Inflammatory macrophage treated with lipopolysaccharide for 4 hours (primary cell): ENCODE results near the gene PROX1.

Experiments used
- DNase-seq: peaks from one replicate; pipeline ENCODE4 v3.0.0-alpha.2; 2020

PROX1 gene

DNA sequence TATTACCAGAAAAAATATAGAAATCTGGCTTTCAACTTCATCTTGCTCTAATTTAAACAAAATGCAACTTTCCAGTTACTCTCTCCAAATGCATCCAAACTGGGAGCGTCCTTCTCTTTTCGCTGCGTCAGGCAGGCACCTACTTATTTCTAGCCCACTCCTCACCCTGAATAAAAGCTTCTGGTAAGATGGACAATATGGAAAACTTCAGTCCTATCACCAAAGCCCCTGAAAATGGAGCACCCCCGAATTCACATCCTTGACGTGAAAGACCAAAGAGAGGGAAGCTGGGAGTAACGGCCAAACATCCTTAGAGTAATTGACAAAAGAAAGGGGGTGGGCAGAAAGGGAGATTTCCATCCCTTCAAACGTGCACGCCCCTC, 5.5 kb upstream of the PROX1 start:
- DNase-seq, result no peak

DNA sequence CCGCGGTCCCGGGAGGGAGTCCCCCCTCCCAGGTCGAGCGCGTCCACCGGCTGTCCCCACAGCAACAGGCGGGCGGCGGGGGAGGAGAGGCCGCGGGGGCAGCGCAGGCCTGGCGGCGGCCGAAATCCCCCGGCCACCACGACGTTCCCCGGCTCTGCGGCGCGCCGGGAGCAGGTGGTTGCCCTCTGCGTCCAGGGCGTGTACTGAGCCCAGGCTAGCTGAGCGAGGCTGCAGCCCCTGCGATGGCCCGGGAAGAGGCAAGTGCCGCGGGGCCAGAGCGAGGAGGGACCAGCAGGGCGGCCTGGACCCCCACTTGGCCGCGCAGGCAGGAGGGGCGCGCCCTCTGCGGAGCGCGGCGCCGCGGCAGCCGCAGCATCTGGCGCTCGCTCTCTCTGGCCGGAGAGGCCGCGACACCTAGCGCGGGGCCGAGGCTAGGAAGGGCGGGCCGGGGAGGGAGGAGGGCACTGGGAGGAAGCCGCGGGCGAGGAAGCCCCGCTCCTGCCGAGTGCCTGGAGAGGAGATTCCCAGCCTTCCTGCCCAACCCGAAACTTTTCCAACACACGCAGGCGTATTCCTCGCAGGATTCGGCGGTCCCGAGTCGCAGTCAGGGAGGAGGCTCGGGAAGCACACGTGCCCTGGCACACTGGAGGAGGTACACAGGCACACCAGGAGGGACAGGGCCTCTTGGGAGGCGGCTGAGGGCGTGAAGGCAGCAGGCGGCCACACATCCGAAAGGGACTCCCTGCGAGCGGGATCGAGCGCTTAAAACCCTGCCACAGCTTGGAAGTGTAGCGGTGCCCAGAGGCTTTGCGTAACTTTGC, 4.9 kb upstream of the PROX1 start:
- DNase-seq, result no peak

DNA sequence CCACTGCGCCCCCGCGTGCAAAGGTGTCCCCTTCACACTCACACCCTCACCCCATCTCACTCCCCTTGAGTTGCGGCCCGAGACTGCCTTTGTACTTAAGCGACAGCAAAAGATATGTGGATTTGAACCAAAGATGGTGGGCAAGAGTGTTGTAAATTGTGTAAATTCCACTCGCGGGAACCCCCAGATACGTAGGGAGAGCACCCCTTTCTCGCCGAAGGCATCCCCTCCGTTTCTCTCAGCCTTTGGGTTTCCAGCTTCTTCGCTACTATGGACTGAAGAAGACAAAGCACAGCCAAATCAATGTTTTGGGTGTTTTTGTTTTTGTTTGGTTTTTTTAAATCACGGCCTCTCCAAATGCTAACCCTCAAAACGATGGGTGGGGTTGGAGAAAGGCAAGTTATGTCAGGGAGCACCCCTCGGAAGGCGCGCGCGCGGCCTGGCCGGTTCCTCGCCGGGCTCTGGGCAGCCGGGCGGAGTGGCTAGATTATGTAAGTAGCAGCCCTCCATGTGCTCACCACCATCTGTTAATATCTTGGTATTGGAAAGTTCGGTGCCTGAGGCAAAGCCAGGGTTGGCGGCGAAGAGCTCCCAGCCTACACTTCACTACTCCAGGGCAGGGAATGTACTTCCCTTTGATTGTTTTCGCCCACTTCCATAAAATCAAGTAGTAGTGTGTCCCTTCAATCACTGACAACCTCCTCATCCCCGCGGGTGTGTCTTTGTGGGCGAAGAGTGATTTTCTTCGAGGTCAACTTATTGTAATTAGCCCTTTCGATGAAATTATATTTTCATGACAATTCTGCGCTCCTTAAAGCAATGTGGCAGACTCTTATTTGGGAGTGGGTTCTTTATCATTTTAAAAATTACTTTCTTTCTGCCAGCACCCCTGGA, 4.0 kb upstream of the PROX1 start:
- DNase-seq, result no peak

DNA sequence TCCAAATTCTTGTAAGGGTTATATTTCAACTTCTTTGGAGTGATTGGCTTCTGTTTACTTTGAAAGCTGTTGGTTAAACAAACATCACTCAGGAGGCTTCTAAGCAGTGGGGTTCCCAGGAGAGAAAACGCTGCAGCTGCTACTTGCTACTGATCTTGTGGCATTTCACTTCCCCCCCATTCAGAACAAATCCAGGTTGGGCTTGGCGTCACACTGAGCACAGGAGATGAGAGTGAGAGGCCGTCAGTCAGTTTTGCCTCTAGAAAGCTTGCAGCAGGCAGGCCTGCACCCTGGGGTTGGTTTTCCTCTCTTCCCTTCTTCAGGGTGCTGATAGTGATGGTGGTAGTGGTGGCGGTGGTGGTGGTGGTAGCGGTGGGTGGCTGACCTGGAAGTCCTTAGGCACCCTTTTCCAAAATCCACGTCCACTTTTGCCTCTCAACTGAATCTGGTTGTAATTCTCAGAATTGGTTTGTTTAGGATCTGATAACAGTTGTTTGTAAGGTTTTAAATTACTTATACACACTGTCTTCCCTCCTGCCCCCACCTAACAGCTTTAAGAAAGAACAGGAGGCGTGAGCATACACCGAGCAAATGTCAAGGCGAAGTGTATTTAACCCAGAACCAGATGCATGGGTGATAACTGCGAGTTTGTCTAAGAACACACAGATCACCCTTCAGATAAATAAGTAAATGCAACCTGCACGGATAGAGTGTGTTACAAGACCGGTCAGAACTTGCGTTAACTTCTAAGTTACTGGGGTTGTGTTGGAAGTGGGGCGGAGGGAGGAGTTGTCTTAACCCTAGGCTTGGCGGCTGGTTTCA, 3.2 kb upstream of the PROX1 start:
- DNase-seq, result no peak

DNA sequence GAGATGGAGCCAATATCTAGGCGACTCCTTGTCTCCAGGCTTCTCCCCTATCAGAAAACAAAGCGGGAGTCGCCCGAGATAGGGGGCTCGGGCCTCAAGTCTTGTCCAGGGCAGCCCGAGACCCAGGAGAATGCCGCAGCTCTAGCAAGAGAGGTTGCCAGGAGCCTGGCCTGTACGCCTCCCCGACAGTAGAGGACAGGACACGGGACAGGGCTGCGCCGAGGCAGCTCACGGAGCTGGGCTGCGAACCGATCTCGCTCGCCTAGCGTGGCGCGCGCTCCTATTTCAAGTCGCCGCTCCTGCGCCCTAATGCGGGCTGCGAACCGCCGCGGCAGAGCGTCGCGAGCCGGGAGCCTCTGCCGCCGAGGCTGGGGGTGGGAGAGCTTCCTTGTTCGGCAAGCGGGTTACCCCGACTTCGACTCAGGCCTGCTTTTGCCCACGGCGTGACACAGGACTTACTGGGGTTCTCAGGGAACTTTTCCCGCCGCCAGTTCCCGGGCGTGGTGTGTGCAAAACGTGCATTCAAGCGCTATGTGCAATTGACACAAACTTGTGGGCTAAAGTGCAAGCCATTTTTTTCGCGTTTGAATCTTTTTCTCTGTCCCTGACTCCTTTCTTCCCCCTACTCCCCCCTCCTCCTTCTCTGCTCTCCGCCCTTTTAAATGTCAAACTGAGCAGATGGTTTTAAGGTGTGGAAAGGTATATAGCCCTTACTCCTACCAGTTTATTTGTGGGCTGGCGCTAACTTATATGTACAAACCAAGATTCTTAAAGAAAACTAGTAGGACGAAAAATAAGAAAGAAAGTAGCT, 2.4 kb upstream of the PROX1 start:
- DNase-seq, result no peak

DNA sequence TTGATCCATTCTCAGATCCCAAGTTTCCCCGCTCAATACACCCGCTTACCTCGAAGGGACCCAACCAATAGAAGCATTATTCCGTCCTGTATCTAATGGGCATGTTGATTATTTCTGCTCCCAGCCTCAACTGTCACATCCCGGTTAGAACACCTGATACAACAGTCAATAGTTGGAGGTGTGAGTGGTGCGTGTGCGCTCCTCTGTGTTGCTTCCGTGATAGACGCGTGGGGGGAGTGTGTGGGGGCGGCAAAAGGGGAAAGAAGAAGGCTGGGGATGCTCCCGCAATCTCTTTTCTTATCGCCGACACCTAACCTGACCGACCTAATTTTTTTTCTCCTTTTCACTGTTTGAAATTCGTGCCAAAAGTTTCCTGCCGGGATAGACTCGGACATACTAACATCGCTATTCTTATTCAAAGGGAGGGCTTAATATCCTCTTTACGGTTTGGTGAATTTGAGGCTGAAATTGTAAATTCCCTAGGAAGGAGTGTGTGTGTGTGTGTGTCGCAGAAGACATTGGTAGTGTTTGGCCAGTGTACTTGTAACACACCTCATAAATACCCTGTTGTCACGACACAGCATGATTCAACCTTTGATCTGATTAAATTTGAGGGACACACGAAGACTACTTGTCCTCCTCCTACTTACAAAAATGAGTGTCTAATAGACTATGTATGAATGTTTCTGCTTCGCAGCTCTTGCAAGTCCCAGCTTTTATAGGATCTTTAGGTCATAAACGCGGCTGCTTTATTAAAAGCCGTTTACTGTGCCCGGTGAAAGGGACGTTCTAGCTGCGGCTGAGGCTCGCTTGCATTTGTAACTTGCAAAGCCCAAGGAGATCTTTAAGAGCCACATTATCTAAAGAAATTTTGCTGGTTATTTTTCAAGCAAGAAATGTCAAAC, 1.5 kb upstream of the PROX1 start:
- DNase-seq, result no peak

DNA sequence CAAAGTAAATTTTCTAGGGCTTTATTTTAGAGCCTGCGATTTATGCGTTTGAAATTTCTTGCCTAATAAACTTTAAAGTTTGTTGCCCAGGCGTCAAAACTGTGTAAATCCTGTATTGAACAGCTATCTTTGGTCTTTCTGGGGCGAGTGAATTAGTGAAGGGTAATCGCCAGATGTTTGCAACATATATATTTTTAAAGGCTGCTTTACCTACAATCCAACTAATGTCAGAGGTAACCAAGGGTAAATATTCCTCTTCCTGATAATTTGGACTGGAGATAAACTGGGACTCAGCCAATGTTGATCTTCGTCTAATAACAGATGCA, 885 bp upstream of the PROX1 start:
- DNase-seq, result no peak

DNA sequence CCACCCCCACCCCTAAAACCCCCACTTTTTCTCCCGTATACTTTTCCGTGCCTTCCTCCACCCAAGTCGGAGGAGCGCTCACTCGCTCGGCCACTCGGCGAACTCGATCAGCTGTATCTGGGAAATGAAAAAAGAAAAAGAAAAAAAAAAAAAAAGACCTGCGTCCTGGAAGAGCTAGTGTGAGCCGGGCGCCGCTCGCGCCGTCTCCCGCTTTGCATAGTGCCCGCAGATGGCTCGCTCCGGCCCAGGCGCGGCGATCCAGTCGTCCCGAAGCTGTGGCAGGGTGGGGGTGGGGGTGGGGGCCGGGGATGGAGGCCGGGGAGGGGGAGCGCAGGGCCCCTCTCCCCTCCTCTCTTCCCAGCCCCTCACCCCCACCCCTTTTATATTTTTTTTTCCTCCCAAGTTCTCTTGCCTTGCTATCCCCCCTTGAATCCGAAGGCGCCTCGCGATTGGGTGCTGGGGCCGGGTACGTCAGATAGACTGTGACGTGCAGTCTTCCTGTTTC, 299 bp upstream of the PROX1 start:
- DNase-seq, result peak; percentile 12

DNA sequence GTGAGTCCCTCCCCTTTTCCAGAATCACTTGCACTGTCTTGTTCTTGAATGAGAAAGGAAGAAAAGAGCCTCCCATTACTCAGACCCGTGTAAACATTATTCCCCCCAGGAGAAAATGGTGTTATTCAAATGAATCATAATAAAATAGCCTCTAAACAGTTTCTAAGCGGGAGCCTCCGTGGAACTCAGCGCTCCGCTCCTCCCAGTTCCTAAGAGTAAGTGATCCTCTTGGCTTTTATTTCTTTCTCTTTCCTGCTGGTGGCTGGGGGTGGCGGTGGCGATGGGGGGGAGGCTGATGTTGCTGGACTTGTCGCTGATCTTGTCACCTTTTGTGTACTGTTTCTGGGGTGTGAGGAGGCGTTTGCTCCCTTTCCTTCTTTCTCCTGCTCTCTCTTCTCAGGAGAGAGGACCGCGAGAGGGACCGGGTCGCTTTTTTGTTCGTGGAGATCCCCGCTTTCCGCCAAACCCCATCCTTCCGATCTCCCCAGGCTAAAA, 781 bp downstream of the PROX1 start:
- no peak for DNase-seq

DNA sequence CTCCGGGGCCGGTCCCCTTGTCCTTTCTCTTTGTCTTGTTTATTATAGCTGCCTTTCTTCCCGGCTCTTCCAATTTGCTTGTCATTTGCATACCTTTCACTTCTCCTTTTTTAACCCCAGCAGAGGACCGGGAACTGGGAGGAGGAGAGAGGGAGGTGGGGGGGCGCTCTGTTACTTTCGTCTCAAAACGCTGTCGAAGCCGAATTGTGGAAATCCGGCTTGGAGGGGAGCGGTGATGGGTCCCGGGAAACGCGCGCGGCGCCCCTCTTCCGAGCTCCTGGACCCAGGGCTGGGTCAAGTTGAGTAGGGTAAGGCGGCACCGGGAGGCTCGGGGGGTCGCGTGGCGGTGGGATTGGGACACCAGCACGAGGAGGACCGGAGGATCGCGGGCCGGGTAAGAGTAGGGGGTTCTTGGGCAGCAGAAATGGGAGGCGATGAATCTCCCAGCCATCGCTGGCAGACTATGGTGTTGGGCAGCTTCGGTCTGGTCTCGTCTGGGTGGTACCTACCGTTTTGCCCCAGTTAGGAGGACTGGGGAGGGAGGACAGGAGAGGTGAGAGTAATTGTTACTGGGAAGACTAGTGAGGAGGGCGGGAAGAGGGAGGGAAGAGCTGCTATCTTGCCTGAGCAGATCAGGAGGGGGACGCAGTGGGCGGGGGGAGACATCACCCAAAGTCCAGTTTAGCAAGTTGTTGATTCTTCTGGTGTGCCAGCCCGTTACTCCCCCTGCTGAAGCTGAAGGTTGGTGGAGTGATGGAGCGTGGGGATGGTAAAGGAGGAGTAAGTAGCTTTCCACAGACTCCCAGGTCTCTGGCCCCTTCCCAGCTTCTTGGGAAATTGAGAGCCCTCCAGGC, 1.5 kb downstream of the PROX1 start:
- DNase-seq, result peak; percentile 35

DNA sequence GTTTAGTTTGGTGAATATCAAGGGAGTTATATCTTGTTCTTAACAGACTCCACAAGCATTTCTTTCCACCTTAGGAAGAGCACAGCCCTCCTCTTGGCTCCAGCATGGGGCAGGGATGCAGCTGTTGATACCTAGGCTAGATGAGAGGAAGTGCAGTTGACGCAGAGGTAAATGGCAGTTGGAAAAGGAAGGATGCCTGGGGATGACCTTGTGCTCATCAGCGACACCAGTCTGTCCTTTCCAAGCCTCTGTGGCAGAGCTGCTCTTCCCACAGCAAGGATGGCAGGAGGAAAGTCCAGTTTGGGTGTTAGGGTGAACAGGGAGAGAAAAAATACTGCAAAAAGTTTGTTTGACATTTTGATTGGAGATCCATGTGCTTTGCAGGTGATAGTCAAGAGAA, 6.2 kb downstream of the PROX1 start:
- no peak for DNase-seq

DNA sequence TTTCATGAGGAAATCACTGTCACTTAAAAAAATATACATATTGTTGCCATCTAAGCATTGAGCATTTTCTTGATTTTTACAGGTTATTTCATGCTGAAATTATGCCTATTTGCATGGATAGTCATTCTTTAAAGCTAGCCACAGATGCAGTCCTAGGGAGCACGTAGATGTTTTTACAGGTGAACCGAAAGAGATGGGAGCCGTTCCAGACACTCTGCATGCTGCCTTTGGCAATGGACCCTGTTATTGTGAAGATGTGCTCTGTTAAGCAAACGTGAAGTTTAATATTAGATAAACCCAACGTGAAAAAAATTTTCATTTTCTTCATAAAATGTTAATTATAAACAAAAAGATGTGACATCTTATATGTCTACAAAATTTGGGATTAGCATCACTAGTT, 7.1 kb downstream of the PROX1 start:
- DNase-seq, result no peak

DNA sequence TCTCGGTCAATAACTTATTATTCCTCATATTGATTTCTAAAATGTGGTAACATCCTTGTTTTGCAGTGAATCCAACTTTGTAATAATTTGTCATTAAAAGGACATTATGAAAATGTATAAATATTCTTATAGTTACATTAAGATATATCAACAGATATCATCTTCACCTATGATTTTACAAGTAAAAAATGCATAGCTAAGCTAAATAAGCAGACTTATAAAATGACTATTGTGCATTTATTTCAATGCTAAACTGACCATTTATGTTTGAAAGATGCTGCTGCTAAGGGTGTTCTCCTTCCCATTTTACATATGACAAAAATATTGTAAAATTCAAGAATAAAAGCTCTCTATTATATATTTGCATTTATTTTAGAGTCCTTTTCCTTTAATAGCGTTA, 7.8 kb downstream of the PROX1 start:
- DNase-seq, result no peak

DNA sequence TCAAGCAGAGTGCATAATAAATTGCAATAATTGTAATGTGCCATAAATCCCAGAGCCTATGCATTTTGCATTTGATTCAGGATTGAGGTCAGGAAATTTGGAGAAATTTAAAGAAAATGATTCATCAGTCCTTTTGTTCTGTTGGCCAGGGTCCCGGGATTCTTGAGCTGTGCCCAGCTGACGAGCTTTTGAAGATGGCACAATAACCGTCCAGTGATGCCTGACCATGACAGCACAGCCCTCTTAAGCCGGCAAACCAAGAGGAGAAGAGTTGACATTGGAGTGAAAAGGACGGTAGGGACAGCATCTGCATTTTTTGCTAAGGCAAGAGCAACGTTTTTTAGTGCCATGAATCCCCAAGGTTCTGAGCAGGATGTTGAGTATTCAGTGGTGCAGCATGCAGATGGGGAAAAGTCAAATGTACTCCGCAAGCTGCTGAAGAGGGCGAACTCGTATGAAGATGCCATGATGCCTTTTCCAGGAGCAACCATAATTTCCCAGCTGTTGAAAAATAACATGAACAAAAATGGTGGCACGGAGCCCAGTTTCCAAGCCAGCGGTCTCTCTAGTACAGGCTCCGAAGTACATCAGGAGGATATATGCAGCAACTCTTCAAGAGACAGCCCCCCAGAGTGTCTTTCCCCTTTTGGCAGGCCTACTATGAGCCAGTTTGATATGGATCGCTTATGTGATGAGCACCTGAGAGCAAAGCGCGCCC, 8.7 kb downstream of the PROX1 start:
- DNase-seq, result no peak

DNA sequence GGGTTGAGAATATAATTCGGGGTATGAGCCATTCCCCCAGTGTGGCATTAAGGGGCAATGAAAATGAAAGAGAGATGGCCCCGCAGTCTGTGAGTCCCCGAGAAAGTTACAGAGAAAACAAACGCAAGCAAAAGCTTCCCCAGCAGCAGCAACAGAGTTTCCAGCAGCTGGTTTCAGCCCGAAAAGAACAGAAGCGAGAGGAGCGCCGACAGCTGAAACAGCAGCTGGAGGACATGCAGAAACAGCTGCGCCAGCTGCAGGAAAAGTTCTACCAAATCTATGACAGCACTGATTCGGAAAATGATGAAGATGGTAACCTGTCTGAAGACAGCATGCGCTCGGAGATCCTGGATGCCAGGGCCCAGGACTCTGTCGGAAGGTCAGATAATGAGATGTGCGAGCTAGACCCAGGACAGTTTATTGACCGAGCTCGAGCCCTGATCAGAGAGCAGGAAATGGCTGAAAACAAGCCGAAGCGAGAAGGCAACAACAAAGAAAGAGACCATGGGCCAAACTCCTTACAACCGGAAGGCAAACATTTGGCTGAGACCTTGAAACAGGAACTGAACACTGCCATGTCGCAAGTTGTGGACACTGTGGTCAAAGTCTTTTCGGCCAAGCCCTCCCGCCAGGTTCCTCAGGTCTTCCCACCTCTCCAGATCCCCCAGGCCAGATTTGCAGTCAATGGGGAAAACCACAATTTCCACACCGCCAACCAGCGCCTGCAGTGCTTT, 9.4 kb downstream of the PROX1 start:
- no peak for DNase-seq

DNA sequence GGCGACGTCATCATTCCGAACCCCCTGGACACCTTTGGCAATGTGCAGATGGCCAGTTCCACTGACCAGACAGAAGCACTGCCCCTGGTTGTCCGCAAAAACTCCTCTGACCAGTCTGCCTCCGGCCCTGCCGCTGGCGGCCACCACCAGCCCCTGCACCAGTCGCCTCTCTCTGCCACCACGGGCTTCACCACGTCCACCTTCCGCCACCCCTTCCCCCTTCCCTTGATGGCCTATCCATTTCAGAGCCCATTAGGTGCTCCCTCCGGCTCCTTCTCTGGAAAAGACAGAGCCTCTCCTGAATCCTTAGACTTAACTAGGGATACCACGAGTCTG, 10.0 kb downstream of the PROX1 start:
- DNase-seq, result no peak

DNA sequence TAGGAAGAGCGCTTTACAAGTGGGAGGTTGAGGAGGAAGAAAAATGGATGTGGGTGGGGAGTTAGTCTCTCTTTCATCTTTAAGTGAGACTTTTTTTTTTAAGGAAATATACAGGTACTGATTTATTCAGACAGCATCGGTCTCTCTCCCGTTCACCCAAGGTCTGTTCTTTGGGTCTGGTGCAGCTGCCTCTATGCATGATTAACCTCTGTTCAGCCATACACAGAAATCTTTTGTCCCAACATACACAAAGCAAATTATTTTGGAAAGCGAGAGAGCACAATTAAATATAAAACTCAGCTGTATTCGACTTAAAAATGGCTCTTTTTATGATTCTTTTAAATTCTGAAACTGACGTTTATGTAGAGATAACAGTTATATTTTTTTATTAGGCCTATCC, 11.0 kb downstream of the PROX1 start:
- DNase-seq, result no peak

DNA sequence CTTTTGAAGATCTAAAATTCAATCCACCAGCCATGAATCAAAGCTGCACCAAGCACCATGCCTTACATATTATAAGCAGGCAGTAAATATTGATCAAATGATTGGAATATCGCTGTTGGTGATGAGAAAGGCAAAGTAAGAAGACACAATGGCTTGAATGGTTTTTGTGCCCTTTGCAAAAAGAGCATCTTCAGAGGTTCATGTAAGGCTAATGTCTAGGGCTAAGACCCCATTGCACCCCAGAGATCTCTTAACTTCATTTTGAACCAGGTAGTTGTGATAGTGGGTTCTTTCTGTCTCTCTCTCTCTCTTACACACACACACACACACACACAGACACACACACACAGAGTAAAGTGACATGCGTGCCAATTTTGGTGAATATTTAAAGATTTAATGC, 12.0 kb downstream of the PROX1 start:
- DNase-seq, result no peak

DNA sequence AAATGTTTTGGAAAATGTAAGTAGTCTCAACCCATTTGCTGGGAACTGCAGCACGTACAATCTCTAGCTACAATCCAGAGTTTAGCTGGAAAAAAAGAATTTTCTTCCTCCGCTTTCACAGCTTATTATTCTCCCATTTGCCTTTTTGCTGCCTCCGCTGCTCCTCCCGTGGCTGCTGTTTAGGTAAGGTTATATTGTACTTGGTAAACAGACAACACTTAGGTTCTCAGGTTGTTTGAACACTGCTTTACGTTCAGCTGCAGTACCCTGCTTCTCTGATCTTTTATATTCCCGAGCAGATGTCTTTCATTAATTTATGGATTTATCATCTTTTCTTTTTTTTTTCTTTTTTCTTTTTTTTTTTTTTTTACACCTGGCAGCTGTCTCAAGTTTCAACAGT, 14.3 kb downstream of the PROX1 start:
- DNase-seq, result no peak
